HUDEP-2 (cell line): ENCODE results near the gene NANOS3.

Source experiments
- DNase-seq, 76 experiments: peaks; one replicate each; lab custom pipeline; 2025; ENCODE audit not compliant: unreplicated experiment in 76 of 76; lab: John Stamatoyannopoulos, UW

Gene NANOS3

DNA sequence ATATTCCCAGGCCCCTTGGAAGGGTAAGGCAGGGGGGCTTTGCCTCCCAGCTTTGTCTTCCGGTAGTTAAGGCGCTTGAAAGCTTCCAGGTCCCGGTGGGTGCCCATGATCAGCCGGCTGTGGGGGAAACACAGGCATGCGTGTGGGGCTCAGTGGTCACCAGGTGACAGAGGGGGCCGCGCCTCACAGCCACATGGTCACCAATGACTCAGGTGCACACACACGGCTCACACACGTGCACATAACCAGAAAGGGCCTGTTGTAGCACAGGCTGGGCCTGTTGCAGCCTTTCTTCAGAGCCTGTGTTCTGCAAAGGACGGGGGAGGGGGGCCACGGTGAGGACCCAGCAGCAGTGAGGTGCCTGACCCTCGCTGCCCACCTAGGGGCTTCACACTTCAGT is 5.9 kb downstream of the NANOS3 start:
- no peak for DNase-seq

DNA sequence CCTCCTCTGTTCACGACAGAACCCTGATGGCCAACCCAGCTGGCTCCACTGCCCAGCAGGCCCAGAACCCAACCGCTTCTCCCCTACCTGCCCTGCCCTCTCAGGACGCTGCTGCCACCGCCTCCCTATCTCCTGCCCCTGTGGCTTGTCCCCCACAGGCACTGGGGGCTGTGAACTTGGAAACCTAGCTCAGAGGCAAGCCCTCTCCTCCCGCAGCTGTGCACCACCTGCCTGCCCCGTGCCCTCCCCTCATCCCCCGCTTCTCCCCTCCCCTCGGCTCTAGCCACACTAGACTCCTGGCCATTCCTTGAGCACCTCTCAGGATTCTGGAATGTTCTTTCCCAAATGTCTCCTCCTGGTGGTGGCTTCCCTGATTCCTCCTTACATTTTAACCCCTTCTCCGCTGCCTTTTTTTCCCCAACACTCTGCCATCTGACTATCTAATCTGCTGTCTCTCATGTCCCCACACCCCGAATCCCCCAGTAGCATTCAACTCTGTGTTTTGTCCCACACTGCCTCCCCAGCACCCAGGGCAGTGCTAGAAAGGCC is 6.7 kb downstream of the NANOS3 start:
- no peak for DNase-seq

DNA sequence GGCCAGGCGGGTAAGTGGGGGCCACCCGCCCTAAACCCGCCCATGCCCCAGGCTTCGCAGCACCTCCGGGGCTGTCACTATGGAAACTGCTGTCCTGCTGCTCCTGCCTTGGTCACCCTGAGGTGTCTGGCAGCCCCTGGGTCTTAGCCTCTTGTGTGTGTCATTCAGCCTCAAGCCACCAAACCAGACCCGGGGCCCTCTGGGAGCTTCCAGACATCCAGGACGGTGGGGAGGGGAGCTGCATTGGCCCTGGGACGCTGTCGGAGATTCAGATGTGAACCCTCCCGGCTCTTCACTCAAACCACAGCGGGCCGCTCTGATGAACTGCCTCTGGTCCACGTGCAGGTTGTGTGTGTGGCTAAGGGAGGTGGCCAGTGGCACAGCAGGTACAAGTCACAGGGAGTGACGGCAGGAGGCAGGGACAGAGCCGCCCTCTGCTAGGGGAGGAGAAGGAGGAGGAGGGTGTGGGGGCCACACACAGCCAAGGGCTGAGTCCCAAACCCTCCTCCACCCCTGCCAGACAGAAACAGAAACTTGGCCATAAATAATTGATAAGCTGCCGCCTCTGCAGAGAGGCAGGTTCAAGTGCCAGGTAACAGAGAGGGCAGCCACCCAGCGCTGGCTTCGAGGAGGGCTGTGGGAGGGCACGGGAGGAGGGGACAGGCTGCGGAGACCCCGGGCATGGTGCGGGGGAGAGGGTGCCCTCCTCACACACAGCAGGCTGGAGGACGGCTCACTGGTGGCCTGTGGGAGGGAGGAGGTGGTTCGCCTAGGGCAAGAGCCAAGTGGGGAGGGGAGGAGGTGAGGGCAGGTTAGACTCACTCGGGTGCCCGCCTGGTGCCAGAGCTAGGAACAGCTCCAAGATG is 8.0 kb downstream of the NANOS3 start:
- DNase-seq, result peak in 74 of 76 experiments; percentile 45 to 95 (median 83)

DNA sequence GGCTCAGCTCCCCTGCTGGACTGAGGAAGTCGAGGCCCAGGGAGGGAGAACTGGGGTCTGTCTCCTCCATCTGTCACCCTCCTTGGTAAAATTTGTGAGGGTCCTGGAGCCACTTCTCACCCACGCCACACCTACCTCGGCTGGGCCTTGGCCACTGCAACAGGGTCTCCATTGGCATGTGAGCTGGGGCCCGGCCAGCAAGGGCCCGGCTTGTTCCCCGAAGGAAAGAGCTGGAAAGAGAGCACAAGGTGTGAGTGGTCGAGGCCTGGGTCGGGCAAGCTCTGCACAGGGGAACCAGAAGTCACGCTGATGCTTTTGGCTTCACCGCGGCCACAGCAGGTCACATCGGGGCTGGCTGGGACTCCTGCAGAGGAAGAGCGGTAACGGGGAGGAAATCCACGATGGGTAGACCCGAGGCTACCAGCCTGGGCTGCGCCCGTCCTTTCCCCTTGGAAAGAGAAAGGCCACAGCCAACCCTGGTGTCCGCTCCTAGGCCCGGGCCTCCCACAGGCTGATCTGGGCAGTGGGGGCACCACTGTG is 9.0 kb downstream of the NANOS3 start:
- DNase-seq, result no peak

DNA sequence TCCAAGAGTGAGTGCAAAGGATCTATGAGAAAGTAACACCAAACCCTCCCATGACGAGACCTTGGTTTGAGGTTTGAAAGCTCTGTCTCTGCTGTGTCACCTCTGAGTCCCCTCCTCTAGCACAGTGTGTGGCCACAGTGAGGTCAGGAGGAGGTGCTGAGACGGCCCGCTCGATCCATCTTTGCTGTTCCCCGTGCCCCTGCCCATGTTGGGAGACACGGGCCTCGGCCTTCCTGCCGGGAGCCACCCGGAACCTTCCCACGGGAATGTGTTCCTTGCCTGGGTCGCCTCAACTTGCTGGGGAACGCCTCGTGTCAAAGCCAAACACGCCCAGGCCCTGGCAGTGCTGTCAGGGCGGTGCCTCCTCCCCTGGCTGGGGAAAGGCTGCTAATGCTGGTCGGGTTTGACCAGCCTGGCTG is 10.1 kb downstream of the NANOS3 start:
- peak in 66 of 76 experiments; percentile 30 to 78 (median 66) for DNase-seq

DNA sequence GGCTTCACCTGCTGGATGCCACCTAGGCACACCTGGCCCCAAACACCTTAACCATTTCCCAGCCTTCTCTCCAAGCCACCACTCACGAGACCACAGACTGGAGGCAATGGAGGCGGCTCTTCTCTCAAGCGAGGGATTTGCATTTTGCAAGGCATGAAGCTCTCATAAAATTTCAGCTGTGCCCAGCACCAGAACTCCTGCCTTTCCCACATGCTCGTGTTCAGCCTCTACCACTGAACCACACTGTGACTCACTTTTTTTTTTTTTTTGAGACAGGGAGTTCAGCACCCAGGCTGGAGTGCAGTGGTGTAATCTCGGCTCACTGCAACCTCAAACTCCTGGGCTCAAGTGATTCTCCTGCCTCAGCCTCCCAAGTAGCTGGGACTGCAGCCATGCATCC is 10.6 kb downstream of the NANOS3 start:
- peak in 4 of 76 experiments; percentile 10 to 49 (median 28) for DNase-seq

DNA sequence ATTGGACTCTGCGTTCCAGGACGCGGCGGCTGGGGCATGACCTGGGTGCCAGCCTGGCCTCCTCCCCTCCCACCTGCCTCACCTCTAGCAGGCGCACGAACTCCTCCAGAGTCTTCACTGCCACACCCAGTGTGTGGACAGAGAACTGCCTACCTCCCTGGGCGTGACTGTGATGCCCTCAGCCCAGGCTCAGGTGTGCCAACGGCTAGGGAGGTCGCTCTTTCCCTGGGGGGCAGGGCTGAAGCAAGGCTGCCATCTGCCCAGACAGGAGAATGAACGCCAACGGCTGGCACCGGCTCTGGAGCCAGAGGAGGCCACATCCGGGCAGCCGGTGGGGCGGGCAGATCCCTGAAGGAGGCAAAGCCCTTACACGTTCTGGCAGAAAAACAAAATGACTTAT is 11.3 kb downstream of the NANOS3 start:
- DNase-seq, result no peak

DNA sequence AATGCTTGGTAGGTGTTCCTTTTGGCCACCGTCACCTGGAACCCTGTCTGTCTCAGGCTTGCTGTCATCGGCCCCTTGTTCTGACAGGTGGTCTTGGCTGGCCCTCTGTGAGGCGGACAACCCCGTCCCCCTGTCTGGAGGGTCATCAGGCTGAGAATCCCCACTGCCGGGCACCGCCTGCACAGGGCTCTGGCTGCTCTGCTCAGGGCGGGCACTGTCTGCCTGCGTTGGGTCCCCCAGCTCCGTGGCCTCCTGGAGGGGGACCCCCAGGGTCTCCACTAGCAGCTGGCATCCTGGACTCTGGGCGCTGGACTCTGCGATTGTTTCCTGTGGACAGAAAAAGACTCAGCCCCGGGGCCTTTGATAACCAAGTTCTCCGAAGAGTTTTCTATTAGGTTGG is 13.2 kb downstream of the NANOS3 start:
- DNase-seq, result no peak

DNA sequence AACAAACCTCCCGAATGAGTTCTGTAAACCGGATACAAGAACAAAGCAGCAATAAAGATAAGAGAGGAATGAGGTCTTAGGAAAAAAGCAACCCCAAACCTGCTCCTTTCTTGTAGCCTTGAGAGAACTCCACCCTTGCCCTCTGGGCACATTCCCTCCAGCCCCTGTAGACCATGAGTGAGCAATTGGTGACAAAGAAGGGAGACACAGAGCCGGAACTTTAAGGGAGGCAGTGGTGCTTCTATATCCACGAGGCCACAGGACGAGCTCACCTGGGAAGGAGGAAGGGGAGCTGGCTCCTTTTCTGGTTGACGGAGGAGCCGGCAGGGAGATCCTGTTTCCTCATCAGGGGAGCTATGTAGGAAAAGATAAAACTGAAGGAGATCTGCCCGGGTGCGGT is 15.9 kb downstream of the NANOS3 start:
- no peak for DNase-seq

DNA sequence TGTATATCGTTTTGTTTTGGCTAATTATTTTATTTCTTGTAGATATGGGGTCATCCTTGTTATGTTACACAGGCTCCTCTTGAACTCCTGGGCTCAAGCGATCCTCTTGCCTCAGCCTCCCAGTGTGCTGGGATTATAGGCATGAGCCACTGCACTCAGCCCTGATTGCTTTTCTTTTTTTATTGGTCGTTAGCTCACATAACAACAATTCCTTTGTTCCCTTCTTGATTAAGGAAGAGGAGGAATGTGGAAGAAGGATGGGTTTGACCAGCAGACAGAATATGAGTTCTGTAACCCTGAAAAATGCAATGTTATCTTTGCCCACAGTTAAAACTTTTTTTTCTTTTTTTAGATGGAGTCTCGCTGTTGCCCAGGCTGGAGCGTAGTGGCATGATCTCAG is 17.6 kb downstream of the NANOS3 start:
- DNase-seq, result no peak

DNA sequence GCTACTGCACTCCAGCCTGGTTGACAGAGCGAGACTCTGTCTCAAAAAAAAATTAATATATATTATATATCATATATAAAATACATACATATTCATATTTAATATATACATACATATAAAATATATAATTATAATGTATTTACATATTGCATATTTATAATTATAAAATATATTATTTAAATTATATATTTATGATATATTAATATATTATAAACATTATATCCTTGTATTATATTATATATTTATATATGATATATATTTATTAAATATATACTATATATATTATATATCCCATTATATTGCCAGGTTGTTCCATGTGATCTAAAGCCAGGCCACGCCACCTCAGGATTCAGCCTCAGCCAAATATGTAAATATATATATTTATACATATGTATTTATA is 19.3 kb downstream of the NANOS3 start:
- DNase-seq, result no peak

DNA sequence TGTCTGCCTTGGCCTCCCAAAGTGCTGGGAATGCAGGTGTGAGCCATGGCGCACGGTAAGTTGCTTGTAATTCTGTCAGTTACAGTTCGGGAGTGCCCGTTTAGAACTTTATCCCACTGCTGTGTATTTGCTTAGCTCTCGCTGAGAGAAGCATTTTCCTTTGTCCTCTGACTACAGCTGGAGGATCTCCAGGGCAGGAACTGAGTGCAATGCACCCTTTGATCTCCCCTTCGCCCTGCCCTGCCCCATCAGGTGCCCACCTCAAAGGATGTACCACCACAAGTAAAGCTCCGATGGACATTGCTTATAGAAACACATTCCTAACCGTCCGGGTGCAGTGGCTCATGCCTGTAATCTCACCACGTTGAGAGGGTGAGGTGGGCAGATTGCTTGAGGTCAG is 22.5 kb downstream of the NANOS3 start:
- no peak for DNase-seq

DNA sequence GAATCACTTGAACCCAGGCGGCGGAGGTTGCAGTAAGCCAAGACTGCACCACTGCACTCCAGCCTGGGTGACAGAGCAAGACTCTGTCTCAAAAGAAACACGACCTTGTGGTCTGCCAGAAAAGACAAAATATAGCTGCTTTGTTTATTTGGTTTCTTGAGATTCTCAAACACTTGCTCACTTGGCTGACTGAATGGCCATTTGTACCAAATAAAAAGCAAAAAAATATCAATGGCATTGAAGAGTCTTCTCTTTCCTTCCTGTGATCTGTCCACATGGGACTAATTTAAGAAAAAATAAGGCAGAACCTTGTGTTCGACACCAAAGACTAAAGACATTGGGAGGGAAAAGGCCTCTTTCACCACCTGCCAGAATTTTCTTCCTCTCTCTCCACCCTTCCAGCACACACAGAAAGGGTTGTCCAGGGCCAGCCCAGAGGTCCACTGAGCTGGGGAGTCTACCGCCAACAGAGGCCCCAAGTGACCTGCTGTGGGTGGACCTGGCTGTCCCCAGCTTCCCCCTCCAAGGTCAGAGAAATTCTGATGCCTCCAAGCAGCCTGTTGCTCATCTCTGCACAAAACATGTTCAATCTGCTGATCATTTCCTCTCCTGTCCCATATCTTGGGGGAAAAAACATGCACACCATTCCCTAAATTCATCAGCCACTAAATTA is 23.1 kb downstream of the NANOS3 start:
- DNase-seq, result no peak

DNA sequence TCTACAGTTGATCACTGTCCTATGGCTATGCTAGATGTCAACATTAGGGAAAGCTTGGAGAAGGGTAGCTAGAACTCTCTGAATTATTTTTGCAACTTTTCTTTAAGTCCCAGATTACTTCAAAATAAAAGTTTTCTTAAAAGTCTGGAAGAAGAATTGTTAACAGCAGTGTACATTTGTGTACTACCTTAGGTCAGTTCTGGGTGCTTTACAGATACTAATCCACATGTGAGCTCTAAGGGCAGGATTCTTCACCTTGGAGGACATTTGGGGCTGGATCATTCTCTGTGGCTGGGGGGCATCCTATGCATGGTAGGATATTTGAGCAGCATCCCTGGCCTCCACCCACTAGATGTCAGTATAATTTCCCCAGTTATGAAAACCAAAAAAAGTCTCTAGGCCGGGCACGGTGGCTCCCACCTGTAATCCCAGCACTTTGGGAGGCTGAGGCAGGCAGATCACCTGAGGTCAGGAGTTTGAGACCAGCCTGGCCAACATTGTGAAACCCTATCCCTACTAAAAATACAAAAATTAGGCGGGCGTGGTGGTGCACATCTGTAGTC is 26.1 kb downstream of the NANOS3 start:
- peak in 38 of 76 experiments; percentile 14 to 62 (median 32) for DNase-seq

DNA sequence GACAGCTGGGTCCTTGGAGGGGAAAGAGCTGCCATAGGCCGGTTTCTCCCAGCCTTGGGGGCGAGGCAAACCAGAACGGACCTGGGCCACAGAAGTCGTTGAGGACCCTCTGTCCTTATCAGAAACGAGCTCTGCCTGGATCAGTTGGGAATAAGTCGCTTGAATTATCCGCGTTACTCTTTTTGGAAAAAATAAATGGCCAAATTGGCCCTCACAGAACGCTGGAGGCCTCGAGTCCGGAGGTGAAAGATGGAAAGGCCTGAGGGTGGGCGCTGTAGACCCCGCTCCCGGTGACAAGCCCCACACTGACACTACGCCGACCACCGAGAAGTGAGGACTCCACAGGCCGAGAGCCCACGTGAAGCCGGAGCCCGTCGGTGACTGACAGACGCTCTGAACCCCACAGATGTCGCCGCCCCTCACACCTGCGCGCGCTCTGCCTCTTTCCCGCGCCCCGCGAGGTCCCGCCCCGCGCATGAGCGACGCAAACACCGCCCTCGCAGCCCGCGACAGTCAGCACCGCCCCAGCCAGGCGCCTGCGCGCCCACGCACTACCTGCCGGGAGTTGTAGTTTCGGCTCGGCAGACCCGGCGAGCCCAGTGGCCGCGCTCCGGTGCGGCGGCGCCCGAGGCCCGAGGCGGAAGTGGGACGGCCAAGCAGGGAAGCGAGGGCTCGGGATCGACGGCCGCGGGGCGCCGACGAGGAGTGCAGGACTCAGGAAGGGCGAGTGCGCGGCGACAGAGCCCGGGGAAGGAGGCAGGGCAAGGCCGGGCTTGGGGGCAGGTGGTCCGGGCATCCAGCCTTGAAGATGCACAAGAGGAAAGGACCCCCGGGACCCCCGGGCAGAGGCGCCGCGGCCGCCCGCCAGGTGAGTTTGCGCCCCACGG is 28.9 kb downstream of the NANOS3 start, which contains the start of the genes BRME1 and CC2D1A:
Gene BRME1 (minus strand): TSS at position 484 of the 887 bp plus-strand sequence. CDS start 1,225 bp downstream, outside the sequence.
Gene CC2D1A (plus strand): TSS at position 568 of the 887 bp plus-strand sequence. CDS start 241 bp downstream, at position 809.
- DNase-seq, result peak in 74 of 76 experiments; percentile 76 to 99 (median 96)

DNA sequence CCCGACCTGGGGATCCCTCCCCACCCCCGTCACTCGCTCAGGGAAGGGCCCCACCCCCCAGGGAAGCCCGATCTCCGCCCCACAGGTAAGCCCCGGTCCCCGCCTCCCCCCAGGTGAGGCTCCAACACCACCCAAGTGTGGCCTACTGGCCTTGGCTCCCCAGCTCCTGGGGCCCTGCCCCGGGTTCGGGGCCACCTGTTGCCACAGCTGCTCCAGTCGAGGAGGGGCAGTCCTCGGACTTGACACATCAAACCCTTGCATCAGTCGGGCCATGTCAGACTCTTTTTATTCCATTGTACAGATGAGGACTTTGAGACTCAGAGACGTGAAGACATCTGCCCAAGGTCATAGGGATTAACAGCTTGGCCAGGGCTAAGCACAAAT is 29.6 kb downstream of the NANOS3 start:
- peak in 4 of 76 experiments; percentile 14 to 69 (median 34) for DNase-seq

DNA sequence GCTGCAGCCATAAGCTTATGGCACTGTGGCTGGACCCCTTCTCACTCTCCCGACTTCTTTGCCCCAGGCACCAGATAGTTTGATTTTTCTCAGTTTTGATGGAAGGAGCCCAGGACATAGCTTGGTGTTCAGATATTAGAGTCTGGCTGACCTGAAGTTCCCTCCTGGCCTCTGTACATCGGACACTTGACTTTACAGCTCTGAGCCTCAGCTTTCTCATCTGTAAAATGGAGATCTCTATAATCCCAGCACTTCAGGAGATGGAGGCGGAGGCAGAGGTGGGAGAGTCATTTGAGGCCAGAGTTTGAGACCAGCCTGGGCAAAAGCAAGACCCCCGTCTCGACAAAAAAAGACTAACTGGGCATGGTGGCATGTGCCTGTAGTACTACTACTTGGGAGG is 30.0 kb downstream of the NANOS3 start:
- DNase-seq, result no peak

DNA sequence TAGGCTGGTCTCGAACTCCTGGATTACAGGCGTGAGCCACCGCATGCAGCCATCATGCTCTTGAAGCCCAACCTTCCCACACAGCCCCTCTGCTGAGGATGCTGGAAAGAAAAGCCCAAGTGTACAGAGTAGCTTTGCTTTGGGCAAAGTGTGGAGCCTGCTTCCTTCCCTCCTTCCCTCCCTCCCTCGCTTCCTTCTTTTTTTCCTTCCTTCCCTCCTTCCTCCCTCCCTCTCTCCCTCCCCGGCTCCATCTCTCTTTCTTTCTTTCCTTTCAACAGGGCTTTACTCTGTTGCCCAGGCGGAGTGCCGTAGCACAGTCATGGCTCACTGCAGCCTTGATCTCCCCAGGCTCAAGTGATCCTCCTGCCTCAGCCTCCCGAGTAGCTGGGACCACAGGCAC is 31.7 kb downstream of the NANOS3 start:
- DNase-seq, result no peak

DNA sequence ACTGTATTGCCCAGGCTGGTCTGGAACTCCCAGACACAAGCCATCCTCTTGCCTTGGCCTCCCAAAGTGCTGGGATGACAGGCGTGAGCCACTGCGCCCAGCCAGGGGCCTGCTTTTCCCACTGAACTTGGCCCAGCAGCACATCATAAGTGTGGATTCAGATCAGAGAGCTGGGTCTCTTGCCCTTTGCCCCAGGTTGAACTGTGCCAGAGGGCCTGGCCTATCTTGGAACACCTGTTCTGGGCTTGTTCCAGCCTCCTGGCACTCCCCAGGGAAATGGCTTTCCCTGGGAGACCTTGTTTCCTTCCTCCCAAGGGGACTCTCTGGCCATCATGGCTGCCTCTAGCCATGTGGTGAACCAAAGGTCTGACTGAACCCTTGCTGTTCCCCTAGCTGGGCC is 32.5 kb downstream of the NANOS3 start:
- DNase-seq, result no peak

DNA sequence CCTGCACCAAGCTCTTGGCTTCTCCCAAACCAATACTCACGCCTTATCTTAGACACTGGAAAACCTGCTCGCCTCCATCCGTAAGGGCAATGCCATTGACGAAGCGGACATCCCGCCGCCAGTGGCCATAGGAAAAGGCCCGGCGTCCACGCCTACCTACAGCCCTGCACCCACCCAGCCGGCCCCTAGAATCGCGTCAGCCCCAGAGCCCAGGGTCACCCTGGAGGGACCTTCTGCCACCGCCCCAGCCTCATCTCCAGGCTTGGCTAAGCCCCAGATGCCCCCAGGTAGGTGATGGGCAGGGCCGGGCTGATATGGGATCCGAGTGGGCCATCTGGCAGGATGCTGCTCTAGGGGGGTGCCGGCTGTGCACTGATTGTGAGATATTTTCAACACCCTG is 36.4 kb downstream of the NANOS3 start:
- DNase-seq, result no peak
